Measurements from ENCODE around the gene HELZ.

Gene HELZ

GRCh38 chr17:67076290-67076689 lies 168.7 kb downstream of the HELZ start:
- no peak for DNase-seq (ENCODE audit: low read depth in 2 of 2)

GRCh38 chr17:67074781-67075180 lies 170.2 kb downstream of the HELZ start:
- DNase-seq (ENCODE audit: low read depth in 2 of 2): no peak

GRCh38 chr17:67072885-67073284 lies 172.1 kb downstream of the HELZ start:
- DNase-seq (ENCODE audit: low read depth in 2 of 2): no peak

- no peak for DNase-seq (ENCODE audit: low read depth in 2 of 2)
These were observed 173.4 kb downstream of the HELZ start for GRCh38 chr17:67071595-67071994.

- no peak for DNase-seq (ENCODE audit: low read depth in 2 of 2)
These were observed 175.3 kb downstream of the HELZ start for GRCh38 chr17:67069603-67070136.

- DNase-seq (ENCODE audit: low read depth in 2 of 2): no peak
These were observed 176.0 kb downstream of the HELZ start for GRCh38 chr17:67068999-67069398.

- no peak for DNase-seq (ENCODE audit: low read depth in 2 of 2)
These were observed 177.2 kb downstream of the HELZ start for GRCh38 chr17:67067571-67068482.

GRCh38 chr17:67066717-67067116 lies 178.3 kb downstream of the HELZ start:
- DNase-seq (ENCODE audit: low read depth in 2 of 2): no peak

- no peak for DNase-seq (ENCODE audit: low read depth in 2 of 2)
These were observed 181.9 kb downstream of the HELZ start for GRCh38 chr17:67063141-67063540.

GRCh38 chr17:67059372-67059771 lies 185.6 kb downstream of the HELZ start:
- no peak for DNase-seq (ENCODE audit: low read depth in 2 of 2)

GRCh38 chr17:67058036-67058435 lies 187.0 kb downstream of the HELZ start:
- no peak for DNase-seq (ENCODE audit: low read depth in 2 of 2)

- no peak for DNase-seq (ENCODE audit: low read depth in 2 of 2)
These were observed 188.1 kb downstream of the HELZ start for GRCh38 chr17:67056746-67057490.

- DNase-seq (ENCODE audit: low read depth in 2 of 2): no peak
These were observed 188.9 kb downstream of the HELZ start for GRCh38 chr17:67055811-67056745.

- DNase-seq (ENCODE audit: low read depth in 2 of 2): no peak
These were observed 190.0 kb downstream of the HELZ start for GRCh38 chr17:67055041-67055443.

- no peak for DNase-seq (ENCODE audit: low read depth in 2 of 2)
These were observed 190.4 kb downstream of the HELZ start for GRCh38 chr17:67054608-67055007.

GRCh38 chr17:67054011-67054591 lies 190.9 kb downstream of the HELZ start:
- no peak for DNase-seq (ENCODE audit: low read depth in 2 of 2)

- no peak for DNase-seq (ENCODE audit: low read depth in 2 of 2)
These were observed 191.5 kb downstream of the HELZ start for GRCh38 chr17:67053438-67054000.

- no peak for DNase-seq (ENCODE audit: low read depth in 2 of 2)
These were observed 192.1 kb downstream of the HELZ start for GRCh38 chr17:67052720-67053437.

- no peak for DNase-seq (ENCODE audit: low read depth in 2 of 2)
These were observed 193.2 kb downstream of the HELZ start for GRCh38 chr17:67051837-67052236.

- DNase-seq (ENCODE audit: low read depth in 2 of 2): no peak
These were observed 193.8 kb downstream of the HELZ start for GRCh38 chr17:67051155-67051538.

Measured in stimulated activated CD4-positive, alpha-beta T cell treated with anti-CD3 and anti-CD28 coated beads, Interleukin-15, amount 100 ng/mL, for 48 hours (primary cell).